HUES48 (cell line): ENCODE data around the gene PCK1.

ENCODE experiments used
- H3K27ac ChIP-seq: one replicate; pipeline ENCODE4 v1.7.0; 2013; ENCODE audit warnings: low read depth, low read length, inconsistent platforms
- H3K27me3 ChIP-seq: 2 replicates; pipeline ENCODE4 v1.6.1; 2013; ENCODE audit warnings: mild to moderate bottlenecking, low read length; ENCODE audit not compliant: control insufficient read depth, insufficient read depth
- H3K36me3 ChIP-seq: 2 replicates; pipeline ENCODE4 v1.6.1; 2013; ENCODE audit warnings: low read length; ENCODE audit not compliant: control insufficient read depth, insufficient read depth
- H3K4me1 ChIP-seq: 2 replicates; pipeline ENCODE4 v1.6.1; 2013; ENCODE audit warnings: mild to moderate bottlenecking, low read length; ENCODE audit not compliant: control insufficient read depth, insufficient read depth
- H3K4me3 ChIP-seq: 2 replicates; pipeline ENCODE4 v1.5.1; 2013; ENCODE audit warnings: mild to moderate bottlenecking, low read depth, low read length
- H3K9ac ChIP-seq: 2 replicates; pipeline ENCODE4 v1.6.1; 2013; ENCODE audit warnings: mild to moderate bottlenecking, low read depth, low read length, moderate library complexity
- H3K9me3 ChIP-seq: 2 replicates; pipeline ENCODE4 v1.6.1; 2013; ENCODE audit warnings: low read length; ENCODE audit not compliant: control insufficient read depth, insufficient read depth

PCK1 gene

GRCh38 chr20:57562541-57563465 lies 1.9 kb downstream of the PCK1 start:
- Histone ChIP-seq H3K9ac (no peak overlapping the region), H3K27me3 (no peaks in the 10 kb centered on the region), H3K4me3 (no peak overlapping the region), H3K9me3 (no peaks in the 10 kb centered on the region), H3K36me3 (no peaks in the 10 kb centered on the region), H3K4me1 (no peaks in the 10 kb centered on the region), H3K27ac (no peak overlapping the region)

- H3K9me3 ChIP-seq = no peaks in the 10 kb centered on the region
- no peaks in the 10 kb centered on the region for H3K36me3 ChIP-seq
- H3K27me3 ChIP-seq = no peaks in the 10 kb centered on the region
- H3K4me1 ChIP-seq = no peaks in the 10 kb centered on the region
- no peak overlapping the region for H3K27ac ChIP-seq
- H3K4me3 ChIP-seq = no peak overlapping the region
- no peak overlapping the region for H3K9ac ChIP-seq
These were observed 2.6 kb downstream of the PCK1 start for GRCh38 chr20:57563522-57563921.

GRCh38 chr20:57564180-57564802 lies 3.4 kb downstream of the PCK1 start:
- no peaks in the 10 kb centered on the region for H3K4me1 ChIP-seq
- no peak overlapping the region for H3K27ac ChIP-seq
- no peaks in the 10 kb centered on the region for H3K27me3 ChIP-seq
- no peaks in the 10 kb centered on the region for H3K9me3 ChIP-seq
- no peaks in the 10 kb centered on the region for H3K36me3 ChIP-seq
- no peak overlapping the region for H3K9ac ChIP-seq
- H3K4me3 ChIP-seq = no peak overlapping the region

GRCh38 chr20:57564951-57565642 lies 4.2 kb downstream of the PCK1 start:
- Histone ChIP-seq H3K9me3 (no peaks in the 10 kb centered on the region), H3K4me1 (no peaks in the 10 kb centered on the region), H3K9ac (no peak overlapping the region), H3K4me3 (no peak overlapping the region), H3K36me3 (no peaks in the 10 kb centered on the region), H3K27ac (no peak overlapping the region), H3K27me3 (no peaks in the 10 kb centered on the region)

GRCh38 chr20:57566399-57566798 lies 5.5 kb downstream of the PCK1 start:
- Histone ChIP-seq H3K9ac (no peak overlapping the region), H3K9me3 (no peaks in the 10 kb centered on the region), H3K4me3 (no peak overlapping the region), H3K36me3 (no peaks in the 10 kb centered on the region), H3K4me1 (no peaks in the 10 kb centered on the region), H3K27ac (no peak overlapping the region), H3K27me3 (no peaks in the 10 kb centered on the region)

GRCh38 chr20:57566803-57567459 lies 6.0 kb downstream of the PCK1 start:
- Histone ChIP-seq H3K4me3 (no peak overlapping the region), H3K4me1 (no peaks in the 10 kb centered on the region), H3K9me3 (no peaks in the 10 kb centered on the region), H3K27ac (no peak overlapping the region), H3K27me3 (no peaks in the 10 kb centered on the region), H3K9ac (no peak overlapping the region), H3K36me3 (no peaks in the 10 kb centered on the region)

GRCh38 chr20:57567471-57568079 lies 6.7 kb downstream of the PCK1 start:
- H3K9ac ChIP-seq = no peak overlapping the region
- H3K9me3 ChIP-seq = no peaks in the 10 kb centered on the region
- H3K27me3 ChIP-seq = no peaks in the 10 kb centered on the region
- H3K4me1 ChIP-seq = no peaks in the 10 kb centered on the region
- no peaks in the 10 kb centered on the region for H3K36me3 ChIP-seq
- no peak overlapping the region for H3K27ac ChIP-seq
- H3K4me3 ChIP-seq = no peak overlapping the region

- H3K36me3 ChIP-seq = no peaks in the 10 kb centered on the region
- no peaks in the 10 kb centered on the region for H3K27me3 ChIP-seq
- H3K27ac ChIP-seq = no peak overlapping the region
- H3K9ac ChIP-seq = no peak overlapping the region
- no peak overlapping the region for H3K4me3 ChIP-seq
- H3K9me3 ChIP-seq = no peaks in the 10 kb centered on the region
- peaks cover 4% of the 10 kb centered on the region; the same call in 1 of the 2 replicates for H3K4me1 ChIP-seq
These were observed 7.4 kb downstream of the PCK1 start for GRCh38 chr20:57568088-57568896.

- no peak overlapping the region for H3K9ac ChIP-seq
- H3K9me3 ChIP-seq = no peaks in the 10 kb centered on the region
- no peak overlapping the region for H3K4me3 ChIP-seq
- no peak overlapping the region for H3K27ac ChIP-seq
- H3K36me3 ChIP-seq = no peaks in the 10 kb centered on the region
- no peaks in the 10 kb centered on the region for H3K27me3 ChIP-seq
- peaks cover 10% of the 10 kb centered on the region for H3K4me1 ChIP-seq
These were observed 8.1 kb downstream of the PCK1 start for GRCh38 chr20:57568960-57569359.
